ENCODE measurements around the gene DOCK11. TPM values are rescaled to one million over a fixed set of nuclear protein-coding genes. Genes with fewer than 3 reads are reported as not detected.

DOCK11 gene
- total and polyA plus RNA-seq, 2 donors (not counting 1 experiment from before 2014, with no cell fraction given): 31.0 to 83.5 TPM

DNA sequence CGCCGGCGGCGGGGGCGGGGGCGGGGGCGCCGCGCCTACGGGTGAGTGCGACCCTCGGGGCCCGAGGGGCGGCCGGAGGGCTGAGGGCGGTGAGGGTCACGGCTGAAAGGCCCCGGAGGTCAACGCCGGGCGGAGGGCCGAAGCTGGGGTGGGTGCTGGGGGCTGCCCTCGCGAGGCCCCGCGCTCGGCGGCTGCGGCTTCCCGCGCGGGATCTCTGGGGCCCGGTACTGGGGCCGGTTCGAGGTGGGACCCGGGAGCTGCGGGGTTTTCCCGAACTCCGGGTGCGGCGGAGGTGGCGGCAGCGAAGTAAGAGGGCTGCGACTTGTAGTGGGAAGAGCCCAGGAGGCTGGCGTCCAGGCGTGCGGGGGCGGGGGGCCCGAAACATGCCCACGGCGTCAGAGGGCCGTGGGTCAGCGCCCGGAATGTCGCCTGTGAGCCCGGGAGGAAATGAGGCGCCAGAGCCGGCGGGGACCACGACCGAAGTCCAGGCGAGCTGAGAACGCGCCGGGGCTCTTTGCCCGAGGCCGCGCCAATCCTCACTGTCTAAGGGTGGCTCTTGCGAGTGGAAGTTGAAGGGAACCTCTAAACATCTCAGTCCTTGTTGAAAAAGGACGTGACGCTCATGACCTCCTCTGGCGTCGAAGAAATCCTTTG lies 232.2 kb downstream of the DOCK11 start:
- Histone ChIP-seq H3K79me2 (ENCODE audit: control insufficient read depth, insufficient read depth, low read length) (no peaks in the 10 kb centered on the region), H3K36me3 (replicated peaks in 1 of 2; ENCODE audit: control extremely low read depth in 1 of 2, control insufficient read depth in 1 of 2, extremely low read depth in 1 of 2, insufficient read depth in 2 of 2, low read length in 1 of 2) (no peaks in the 10 kb centered on the region), H3K9me3 (ENCODE audit: control extremely low read depth in 1 of 3, control insufficient read depth in 2 of 3, insufficient read depth in 1 of 3, low read length in 2 of 3) (no peaks in the 10 kb centered on the region), H3K27ac (ENCODE audit: low read length in 2 of 2) (peak overlapping the region; percentile 52 to 55), H3K27me3 (replicated peaks in 1 of 4; ENCODE audit: control extremely low read depth in 1 of 4, control insufficient read depth in 3 of 4, insufficient read depth in 4 of 4, low read length in 3 of 4) (no peaks in the 10 kb centered on the region), H3K4me2 (replicated peaks; ENCODE audit: low read depth, low read length, poor library complexity, severe bottlenecking) (peak overlapping the region; percentile 77), H3K9ac (ENCODE audit: low read length) (peak overlapping the region; percentile 65), H4K20me1 (ENCODE audit: control insufficient read depth, insufficient read depth, low read length, poor library complexity, severe bottlenecking) (no peaks in the 10 kb centered on the region), H2AFZ (ENCODE audit: insufficient read depth, low read depth, low read length, poor library complexity, severe bottlenecking) (peak overlapping the region; percentile 84), H3K4me3 (ENCODE audit: control extremely low read depth in 1 of 5, extremely low read depth in 1 of 5, insufficient read depth in 1 of 5, low read depth in 2 of 5, low read length in 4 of 5) (peak overlapping the region; percentile 43 to 70 (median 56)), H3K4me1 (ENCODE audit: control insufficient read depth in 2 of 2, insufficient read depth in 2 of 2, low read length in 2 of 2) (peaks cover 49 to 71% of the 10 kb centered on the region in 2 donors)
- peak overlapping the region; percentile 66 for H3K27ac Mint-ChIP-seq
- TF ChIP-seq, protein P1, sequence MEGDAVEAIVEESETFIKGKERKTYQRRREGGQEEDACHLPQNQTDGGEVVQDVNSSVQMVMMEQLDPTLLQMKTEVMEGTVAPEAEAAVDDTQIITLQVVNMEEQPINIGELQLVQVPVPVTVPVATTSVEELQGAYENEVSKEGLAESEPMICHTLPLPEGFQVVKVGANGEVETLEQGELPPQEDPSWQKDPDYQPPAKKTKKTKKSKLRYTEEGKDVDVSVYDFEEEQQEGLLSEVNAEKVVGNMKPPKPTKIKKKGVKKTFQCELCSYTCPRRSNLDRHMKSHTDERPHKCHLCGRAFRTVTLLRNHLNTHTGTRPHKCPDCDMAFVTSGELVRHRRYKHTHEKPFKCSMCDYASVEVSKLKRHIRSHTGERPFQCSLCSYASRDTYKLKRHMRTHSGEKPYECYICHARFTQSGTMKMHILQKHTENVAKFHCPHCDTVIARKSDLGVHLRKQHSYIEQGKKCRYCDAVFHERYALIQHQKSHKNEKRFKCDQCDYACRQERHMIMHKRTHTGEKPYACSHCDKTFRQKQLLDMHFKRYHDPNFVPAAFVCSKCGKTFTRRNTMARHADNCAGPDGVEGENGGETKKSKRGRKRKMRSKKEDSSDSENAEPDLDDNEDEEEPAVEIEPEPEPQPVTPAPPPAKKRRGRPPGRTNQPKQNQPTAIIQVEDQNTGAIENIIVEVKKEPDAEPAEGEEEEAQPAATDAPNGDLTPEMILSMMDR (IDR thresholded peaks at IDR 0.05): no peak
- no peak for TF ChIP-seq EZH2 (IDR thresholded peaks at IDR 0.05; ENCODE audit: borderline replicate concordance, insufficient read depth, low read depth, low read length, poor library complexity, severe bottlenecking)
- no peaks in the 10 kb centered on the region for H3K27me3 Mint-ChIP-seq
- ChIA-PET CTCF (no interaction called here), POLR2A (no interaction called here)
- intact Hi-C loops (cut with micrococcal nuclease): no loop called here
- H3K4me3 Mint-ChIP-seq: peak overlapping the region; percentile 83
- H3K9me3 Mint-ChIP-seq (ENCODE audit: insufficient read depth): no peaks in the 10 kb centered on the region
- peaks cover 67% of the 10 kb centered on the region for H3K4me1 Mint-ChIP-seq
- ATAC-seq (ENCODE audit: low read depth) (peak; percentile 3), DNase-seq (peak; percentile 32)
- WGBS (ENCODE audit: insufficient coverage): 3% methylated on average over 42 of the region's 73 CpGs

DNA sequence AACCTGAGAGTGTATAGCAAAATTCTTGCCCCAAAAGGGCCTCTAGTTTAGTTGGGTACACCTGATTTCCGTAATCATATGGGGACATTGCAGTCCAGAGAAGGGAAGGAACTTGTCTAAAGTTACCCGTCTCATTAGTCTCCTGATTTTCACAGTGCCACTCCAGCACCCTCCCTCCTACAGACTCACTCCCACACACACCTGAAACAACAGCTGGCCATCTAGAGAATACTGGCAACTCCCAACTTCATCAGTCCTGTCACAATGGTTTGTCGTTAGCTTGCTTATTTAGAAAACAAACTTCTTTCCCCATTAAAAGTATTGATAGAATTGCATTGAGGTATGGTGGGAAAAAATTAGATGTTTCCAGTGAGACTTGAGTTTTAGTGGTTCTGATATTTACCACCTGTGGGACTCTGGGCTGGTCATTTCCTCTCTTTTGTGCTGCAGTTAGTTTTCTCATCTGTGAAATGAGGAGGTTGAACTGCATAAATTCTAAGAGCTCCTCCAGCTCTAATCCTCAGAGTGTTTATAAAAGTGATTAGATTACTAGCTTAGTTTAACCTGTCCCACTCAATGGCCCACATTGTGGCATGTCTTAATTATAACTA lies 233.5 kb downstream of the DOCK11 start:
- H2AFZ ChIP-seq (ENCODE audit: insufficient read depth, low read depth, low read length, poor library complexity, severe bottlenecking): no peak overlapping the region
- intact Hi-C loops (cut with micrococcal nuclease): no loop called here
- Mint-ChIP-seq H3K4me1 (peaks cover 54% of the 10 kb centered on the region), H3K9me3 (ENCODE audit: insufficient read depth) (no peaks in the 10 kb centered on the region), H3K4me3 (peak overlapping the region; percentile 83), H3K27ac (peak overlapping the region; percentile 41), H3K27me3 (no peaks in the 10 kb centered on the region)
- ChIA-PET POLR2A (interaction anchor here (0.5 kb wide), 1 partner anchor 11 kb away, joined by 5 read pairs; no protein-coding TSS in a partner anchor), CTCF (interaction anchor here (0.6 to 1.0 kb wide), 2 partner anchors 42 to 47 kb away, joined by 3 to 5 read pairs; no protein-coding TSS in a partner anchor)
- DNase-seq (no peak), ATAC-seq (ENCODE audit: low read depth) (no peak)
- H3K9ac ChIP-seq (ENCODE audit: low read length): no peak overlapping the region
- H3K27me3 ChIP-seq (replicated peaks in 1 of 4; ENCODE audit: control extremely low read depth in 1 of 4, control insufficient read depth in 3 of 4, insufficient read depth in 4 of 4, low read length in 3 of 4): no peaks in the 10 kb centered on the region
- H3K79me2 ChIP-seq (ENCODE audit: control insufficient read depth, insufficient read depth, low read length): no peaks in the 10 kb centered on the region
- peak overlapping the region in 1 of 5 experiments; percentile 56 for H3K4me3 ChIP-seq (ENCODE audit: control extremely low read depth in 1 of 5, extremely low read depth in 1 of 5, insufficient read depth in 1 of 5, low read depth in 2 of 5, low read length in 4 of 5)
- no peaks in the 10 kb centered on the region for H3K9me3 ChIP-seq (ENCODE audit: control extremely low read depth in 1 of 3, control insufficient read depth in 2 of 3, insufficient read depth in 1 of 3, low read length in 2 of 3)
- TF ChIP-seq, protein P1 (IDR thresholded peaks at IDR 0.05): no peak
- no peaks in the 10 kb centered on the region for H4K20me1 ChIP-seq (ENCODE audit: control insufficient read depth, insufficient read depth, low read length, poor library complexity, severe bottlenecking)
- no peak overlapping the region for H3K27ac ChIP-seq (ENCODE audit: low read length in 2 of 2)
- no peaks in the 10 kb centered on the region for H3K36me3 ChIP-seq (replicated peaks in 1 of 2; ENCODE audit: control extremely low read depth in 1 of 2, control insufficient read depth in 1 of 2, extremely low read depth in 1 of 2, insufficient read depth in 2 of 2, low read length in 1 of 2)
- WGBS (ENCODE audit: insufficient coverage): no CpG with 5 or more reads among the region's 3 CpGs
- peaks cover 36 to 58% of the 10 kb centered on the region in 2 donors for H3K4me1 ChIP-seq (ENCODE audit: control insufficient read depth in 2 of 2, insufficient read depth in 2 of 2, low read length in 2 of 2)
- peak overlapping the region; percentile 11 for H3K4me2 ChIP-seq (replicated peaks; ENCODE audit: low read depth, low read length, poor library complexity, severe bottlenecking)
